Measurements from ENCODE around the gene COPB2. TPM values are rescaled to one million over a fixed set of nuclear protein-coding genes. Genes with fewer than 3 reads are reported as not detected.

Gene COPB2
- total RNA-seq, 3 donors from 2014 or later: 105 to 129 (median 117) TPM

GRCh38 chr3:139374099-139374498 is 15.3 kb downstream of the COPB2 start:
- ATAC-seq (no peak), DNase-seq (no peak)
- Histone ChIP-seq H3K9me3 (no peaks in the 10 kb centered on the region), H3K4me1 (ENCODE audit: low read depth) (no peaks in the 10 kb centered on the region), H3K36me3 (ENCODE audit: low read depth) (peaks cover 26% of the 10 kb centered on the region), H3K4me3 (no peak overlapping the region)
- intact Hi-C loops (cut with DNase I, micrococcal nuclease): no loop called here
- TF ChIP-seq CTCF (IDR thresholded peaks at IDR 0.05): no peak

DNA sequence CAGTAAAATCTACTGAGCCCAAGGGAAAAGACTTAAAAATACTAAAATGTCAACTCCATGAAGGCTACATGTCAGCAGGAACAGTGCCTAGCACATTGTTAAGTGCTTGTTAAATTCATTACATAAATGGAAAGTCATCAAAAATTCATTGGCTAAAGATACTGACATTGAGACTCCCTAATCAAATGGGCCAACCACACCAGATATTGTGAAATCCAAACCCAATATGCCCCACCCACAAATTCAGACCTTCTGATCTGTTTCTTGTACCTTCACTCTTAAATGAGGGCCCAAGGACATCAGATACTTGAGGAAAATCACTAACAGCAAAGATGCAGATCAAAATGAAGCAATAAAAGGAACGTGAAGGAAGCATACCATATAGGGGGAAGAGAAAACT is 24.9 kb downstream of the COPB2 start:
- ATAC-seq: no peak
- intact Hi-C loops (cut with DNase I, micrococcal nuclease): no loop called here
- DNase-seq: no peak
- Histone ChIP-seq H3K9me3 (no peaks in the 10 kb centered on the region), H3K4me3 (no peak overlapping the region), H3K36me3 (ENCODE audit: low read depth) (peaks cover 28% of the 10 kb centered on the region), H3K4me1 (ENCODE audit: low read depth) (no peaks in the 10 kb centered on the region)
- no peak for TF ChIP-seq CTCF (IDR thresholded peaks at IDR 0.05)

GRCh38 chr3:139361276-139361675 is 28.2 kb downstream of the COPB2 start:
- H3K36me3 ChIP-seq (ENCODE audit: low read depth): peaks cover 11% of the 10 kb centered on the region
- intact Hi-C loops (cut with DNase I, micrococcal nuclease): no loop called here
- ATAC-seq: no peak

DNA sequence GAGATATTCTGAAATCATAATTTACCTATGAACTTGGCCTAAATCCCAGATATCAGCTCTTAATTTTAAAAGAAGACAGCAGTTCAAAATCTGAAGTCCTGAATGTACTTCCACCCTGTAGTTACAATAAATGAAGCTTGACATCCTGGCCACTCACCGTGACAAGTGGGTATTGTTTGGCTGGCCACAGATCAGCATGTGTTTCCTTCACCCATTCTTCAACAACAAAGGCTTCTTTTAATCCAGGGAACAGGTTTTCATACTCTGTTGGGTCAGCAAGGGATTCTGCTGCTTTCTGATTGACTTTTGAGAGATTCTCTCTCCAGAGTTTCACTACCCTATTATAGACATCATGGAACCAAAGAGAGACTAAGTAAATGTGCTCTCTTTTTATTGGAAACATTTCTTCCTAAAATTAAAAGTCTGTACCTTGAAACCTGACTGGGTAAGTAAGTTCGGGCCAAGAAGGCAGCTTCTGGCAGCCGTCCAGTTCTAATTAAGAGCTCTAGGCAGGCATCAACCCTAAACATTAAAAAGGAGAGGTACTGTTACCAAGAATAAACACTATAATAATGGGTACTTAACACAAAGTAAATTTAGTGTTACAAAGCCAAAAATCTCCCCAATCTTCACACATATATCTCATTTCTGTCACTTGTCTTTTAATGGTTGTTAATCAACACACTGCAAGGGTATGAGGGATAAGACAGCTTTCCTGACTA is 30.4 kb downstream of the COPB2 start:
- H3K36me3 ChIP-seq (ENCODE audit: low read depth): peaks cover 17% of the 10 kb centered on the region
- DNase-seq: no peak
- intact Hi-C loops (cut with DNase I, micrococcal nuclease): no loop called here
- H3K4me1 ChIP-seq (ENCODE audit: low read depth): no peaks in the 10 kb centered on the region
- no peaks in the 10 kb centered on the region for H3K9me3 ChIP-seq
- TF ChIP-seq CTCF (IDR thresholded peaks at IDR 0.05): no peak
- H3K4me3 ChIP-seq: no peak overlapping the region
- ATAC-seq: no peak

More at GRCh38 chr3:139361276-139361675, 28.2 kb downstream of the COPB2 start:
- Histone ChIP-seq H3K9me3 (no peaks in the 10 kb centered on the region), H3K4me1 (ENCODE audit: low read depth) (no peaks in the 10 kb centered on the region), H3K4me3 (no peak overlapping the region)
- TF ChIP-seq CTCF (IDR thresholded peaks at IDR 0.05): no peak
- DNase-seq: no peak

GRCh38 chr3:139357899-139358298 is 31.5 kb downstream of the COPB2 start:
- DNase-seq (no peak), ATAC-seq (no peak)
- intact Hi-C loops (cut with DNase I, micrococcal nuclease): no loop called here
- H3K4me3 ChIP-seq: no peak overlapping the region
- H3K36me3 ChIP-seq (ENCODE audit: low read depth): peaks cover 17% of the 10 kb centered on the region
- no peak for TF ChIP-seq CTCF (IDR thresholded peaks at IDR 0.05)
- no peaks in the 10 kb centered on the region for H3K4me1 ChIP-seq (ENCODE audit: low read depth)
- H3K9me3 ChIP-seq: no peaks in the 10 kb centered on the region

All from mucosa of descending colon (tissue), 3 donors.